GM18873 (cell line): ENCODE data around the gene HK1.
A peak's percentile ranks its signal among the peaks of the same experiment; 100 is the strongest.
"Not testable (repeated sequence)": the region's sequence is repeated elsewhere in the genome, so short reads cannot be mapped to it uniquely, and the experiment has no call there.

Experiments
- ATAC-seq: cut with Tn5 transposase; IDR thresholded peaks from one replicate; pipeline ENCODE4 v1.9.1; 2021; ENCODE audit warnings: mild to moderate bottlenecking, moderate library complexity, moderate number of reproducible peaks; ENCODE audit not compliant: unreplicated experiment, low FRiP score

HK1 gene

GRCh38 chr10:69278446-69278963 lies at the start of gene HK1:
HK1 (plus strand) TSS chr10:69278496.
- no peak for ATAC-seq

GRCh38 chr10:69229616-69229916 lies 48.7 kb upstream of the HK1 start:
- no peak for ATAC-seq

- no peak for ATAC-seq
Measured at GRCh38 chr10:69230128-69230527, 48.2 kb upstream of the HK1 start.

GRCh38 chr10:69232252-69232651 lies 46.0 kb upstream of the HK1 start:
- no peak for ATAC-seq

- ATAC-seq, result no peak
Measured at GRCh38 chr10:69232736-69233480, 45.4 kb upstream of the HK1 start.

GRCh38 chr10:69234447-69234846 lies 43.8 kb upstream of the HK1 start:
- no peak for ATAC-seq

- ATAC-seq, result peak; percentile 83
Measured at GRCh38 chr10:69237528-69238159, 40.7 kb upstream of the HK1 start.

- no peak for ATAC-seq
Measured at GRCh38 chr10:69239136-69239535, 39.2 kb upstream of the HK1 start.

GRCh38 chr10:69239816-69240434 lies 38.4 kb upstream of the HK1 start:
- no peak for ATAC-seq

- no peak for ATAC-seq
Measured at GRCh38 chr10:69240455-69240854, 37.8 kb upstream of the HK1 start.

GRCh38 chr10:69241575-69241974 lies 36.7 kb upstream of the HK1 start:
- no peak for ATAC-seq

GRCh38 chr10:69242040-69242851 lies 36.0 kb upstream of the HK1 start:
- ATAC-seq, result no peak

GRCh38 chr10:69242852-69243212 lies 35.5 kb upstream of the HK1 start:
- no peak for ATAC-seq

- no peak for ATAC-seq
Measured at GRCh38 chr10:69243817-69244216, 34.5 kb upstream of the HK1 start.

- no peak for ATAC-seq
Measured at GRCh38 chr10:69246036-69246435, 32.3 kb upstream of the HK1 start.

- no peak for ATAC-seq
Measured at GRCh38 chr10:69246581-69247312, 31.5 kb upstream of the HK1 start.

GRCh38 chr10:69247313-69247710 lies 31.0 kb upstream of the HK1 start:
- ATAC-seq, result no peak

- no peak for ATAC-seq
Measured at GRCh38 chr10:69248117-69248730, 30.1 kb upstream of the HK1 start.

- no peak for ATAC-seq
Measured at GRCh38 chr10:69250041-69250440, 28.3 kb upstream of the HK1 start.

- not testable (repeated sequence) for ATAC-seq
Measured at GRCh38 chr10:69251417-69251816, 26.9 kb upstream of the HK1 start.
